GM19467 (cell line): ENCODE data around the gene KCNF1.

Source experiments
- ATAC-seq: cut with Tn5 transposase; IDR thresholded peaks from one replicate; pipeline ENCODE4 v1.9.1; 2021; ENCODE audit warnings: mild to moderate bottlenecking, moderate library complexity; ENCODE audit not compliant: unreplicated experiment

Gene KCNF1

DNA sequence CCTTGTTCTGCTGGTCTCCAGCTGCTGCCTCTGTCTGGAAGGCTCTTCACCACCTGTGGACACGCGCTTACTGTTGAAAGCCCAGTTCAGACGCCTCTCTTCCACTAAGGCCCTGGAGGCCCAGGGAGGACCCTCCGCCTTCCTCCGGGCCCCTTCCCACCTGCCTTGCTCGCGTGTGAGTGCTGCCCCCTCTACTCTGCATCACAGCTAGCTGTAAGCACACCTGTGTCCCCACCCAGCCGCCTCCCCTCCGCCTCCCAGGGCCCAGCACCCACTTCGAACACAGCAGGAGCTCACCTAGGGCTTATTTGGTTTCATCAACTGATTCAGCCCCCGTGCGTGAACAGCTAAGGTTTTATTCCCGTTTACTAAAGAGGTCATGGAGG, 49.7 kb downstream of the KCNF1 start:
- ATAC-seq: no peak

- ATAC-seq: no peak
These were observed 50.3 kb downstream of the KCNF1 start for GRCh38 chr2:10962004-10962403.

DNA sequence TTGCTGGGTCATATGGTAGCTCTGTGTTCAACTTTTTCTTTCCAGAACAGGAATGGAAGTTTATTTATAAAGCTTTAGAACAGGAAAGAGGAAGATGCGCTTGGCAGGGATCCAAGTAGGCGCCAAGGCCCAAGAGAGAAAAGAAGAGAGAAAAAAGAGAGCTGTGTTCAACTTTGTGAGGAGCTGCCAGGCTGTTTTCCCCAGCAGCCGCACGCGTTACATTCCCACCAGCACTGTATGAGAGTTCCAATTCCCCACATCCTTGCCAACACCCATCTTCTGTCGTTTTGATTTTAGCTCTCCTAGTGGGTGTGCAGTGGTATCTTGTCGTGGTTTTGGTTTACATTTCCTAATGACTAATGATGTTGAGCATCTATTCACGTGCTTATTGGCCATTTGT, 51.4 kb downstream of the KCNF1 start:
- ATAC-seq: no peak
